Lower leg skin (tissue), 4 donors: ENCODE measurements around the gene SNX1. TPM values are rescaled to one million over a fixed set of nuclear protein-coding genes. Genes with fewer than 3 reads are reported as not detected.

ENCODE experiments used
- DNase-seq, 2 donors: peaks; one replicate each; pipeline ENCODE4 v3.0.0-alpha.2; 2019; ENCODE audit warnings: low spot score in 2 of 2
- H3K4me3 ChIP-seq: fragments of 200-600 bp; sonication (generic); 2 replicates; pipeline ENCODE4 v1.5.1; 2017; ENCODE audit warnings: mild to moderate bottlenecking, low read depth; ENCODE audit not compliant: poor library complexity, severe bottlenecking
- POLR2A ChIP-seq, 2 donors: fragments of 450-650 bp; IDR thresholded peaks; one replicate each; pipeline ENCODE4 v1.6.1; 2016 to 2017; ENCODE audit warnings: antibody characterized with exemption in 2 of 2, mild to moderate bottlenecking in 1 of 2, moderate library complexity in 1 of 2
- WGBS, 2 donors: methylation state at CpG; one replicate each; pipeline ENCODE4 v1.1.5; 2018; 5-methylcytosine and 5-hydroxymethylcytosine counted together
- intact Hi-C: fragments of 100-400 bp; cut with DNase I; formaldehyde crosslinking; loops from one replicate; pipeline ENCODE4 v1.15.0; 2023; ENCODE audit warnings: low total_unique reads
- total RNA-seq, 4 donors: library from RNA; depleted of rRNA; stranded (reverse); fragments of >200 nt; gene quantifications; one replicate each; pipeline ENCODE4 v1.1.0, GENCODE V29; 2016
- TF ChIP-seq, protein P1 (sequence below), 3 donors: fragments of 450-650 bp; IDR thresholded peaks; one replicate each; pipeline ENCODE4 v1.5.1; 2016; ENCODE audit warnings: antibody characterized with exemption in 3 of 3, mild to moderate bottlenecking in 3 of 3, moderate library complexity in 2 of 3

SNX1 gene
- total RNA-seq, 4 donors from 2014 or later: 51.3 to 94.9 (median 65.7) TPM

GRCh38 chr15:64131547-64131946 lies 35.8 kb downstream of the SNX1 start:
- no peak overlapping the region for H3K4me3 ChIP-seq
- TF ChIP-seq, protein P1, sequence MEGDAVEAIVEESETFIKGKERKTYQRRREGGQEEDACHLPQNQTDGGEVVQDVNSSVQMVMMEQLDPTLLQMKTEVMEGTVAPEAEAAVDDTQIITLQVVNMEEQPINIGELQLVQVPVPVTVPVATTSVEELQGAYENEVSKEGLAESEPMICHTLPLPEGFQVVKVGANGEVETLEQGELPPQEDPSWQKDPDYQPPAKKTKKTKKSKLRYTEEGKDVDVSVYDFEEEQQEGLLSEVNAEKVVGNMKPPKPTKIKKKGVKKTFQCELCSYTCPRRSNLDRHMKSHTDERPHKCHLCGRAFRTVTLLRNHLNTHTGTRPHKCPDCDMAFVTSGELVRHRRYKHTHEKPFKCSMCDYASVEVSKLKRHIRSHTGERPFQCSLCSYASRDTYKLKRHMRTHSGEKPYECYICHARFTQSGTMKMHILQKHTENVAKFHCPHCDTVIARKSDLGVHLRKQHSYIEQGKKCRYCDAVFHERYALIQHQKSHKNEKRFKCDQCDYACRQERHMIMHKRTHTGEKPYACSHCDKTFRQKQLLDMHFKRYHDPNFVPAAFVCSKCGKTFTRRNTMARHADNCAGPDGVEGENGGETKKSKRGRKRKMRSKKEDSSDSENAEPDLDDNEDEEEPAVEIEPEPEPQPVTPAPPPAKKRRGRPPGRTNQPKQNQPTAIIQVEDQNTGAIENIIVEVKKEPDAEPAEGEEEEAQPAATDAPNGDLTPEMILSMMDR (IDR thresholded peaks at IDR 0.05): no peak
- TF ChIP-seq POLR2A (IDR thresholded peaks at IDR 0.05): no peak
- WGBS, 2 donors: 90% methylated on average over 7 of the region's 7 CpGs
- intact Hi-C loops: no loop called here
- DNase-seq: no peak

DNA sequence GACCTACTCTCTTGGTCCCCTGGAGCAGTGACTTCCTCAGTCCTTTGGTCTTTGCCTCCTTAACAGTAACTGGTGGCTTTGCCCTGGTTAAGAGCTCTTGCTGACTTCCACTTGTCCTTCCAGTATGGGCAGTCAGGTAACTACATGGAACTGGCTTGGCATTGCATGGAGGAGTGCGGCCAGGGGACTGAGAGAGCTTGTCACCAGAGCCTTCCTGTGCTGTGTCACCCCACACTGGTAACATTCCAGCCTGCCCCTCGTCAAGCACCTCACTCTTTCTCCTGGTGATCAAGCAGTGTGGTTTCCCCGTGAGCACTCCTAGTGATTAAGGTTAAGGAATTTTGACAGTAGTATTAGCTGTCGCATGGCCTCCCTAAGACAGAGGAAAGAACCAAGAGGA lies 36.4 kb downstream of the SNX1 start:
- no peak for DNase-seq
- 92 to 98% methylated on average over 4 of the region's 4 CpGs for WGBS, 2 donors
- intact Hi-C loops: no loop called here
- H3K4me3 ChIP-seq: no peak overlapping the region
- TF ChIP-seq, protein P1 (IDR thresholded peaks at IDR 0.05): no peak
- no peak for TF ChIP-seq POLR2A (IDR thresholded peaks at IDR 0.05)

GRCh38 chr15:64133623-64134344 lies 38.0 kb downstream of the SNX1 start:
- no peak for DNase-seq
- intact Hi-C loops: no loop called here
- H3K4me3 ChIP-seq: no peak overlapping the region
- TF ChIP-seq, protein P1 (IDR thresholded peaks at IDR 0.05): no peak
- TF ChIP-seq POLR2A (IDR thresholded peaks at IDR 0.05): no peak
- 91 to 94% methylated on average over 10 of the region's 10 CpGs for WGBS, 2 donors

DNA sequence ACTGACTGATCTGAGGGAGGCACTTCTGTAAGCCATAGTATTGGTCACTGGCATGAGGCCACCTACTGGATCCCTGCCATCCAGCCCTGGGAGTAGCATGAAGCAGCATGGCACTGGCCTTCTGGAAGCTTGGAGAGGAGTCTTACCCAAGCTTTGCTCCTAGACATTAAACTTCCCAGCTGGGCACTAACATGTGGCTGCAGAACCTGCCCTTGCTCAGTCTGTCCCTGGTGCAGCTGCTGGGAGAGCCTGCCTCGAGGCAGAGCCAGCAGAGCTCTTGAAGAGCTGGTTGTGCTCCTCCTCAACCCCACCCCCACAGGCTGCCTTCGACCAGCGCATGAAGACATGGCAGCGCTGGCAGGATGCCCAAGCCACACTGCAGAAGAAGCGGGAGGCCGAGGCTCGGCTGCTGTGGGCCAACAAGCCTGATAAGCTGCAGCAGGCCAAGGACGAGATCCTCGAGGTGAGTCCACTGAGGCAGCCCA lies 38.6 kb downstream of the SNX1 start:
- WGBS, 2 donors: 72 to 74% methylated on average over 9 of the region's 9 CpGs
- no peak for TF ChIP-seq POLR2A (IDR thresholded peaks at IDR 0.05)
- TF ChIP-seq, protein P1 (IDR thresholded peaks at IDR 0.05): no peak
- DNase-seq: peak in 1 of 2 donors; percentile 85
- intact Hi-C loops: no loop called here
- no peak overlapping the region for H3K4me3 ChIP-seq

- no peak for DNase-seq
- TF ChIP-seq, protein P1 (IDR thresholded peaks at IDR 0.05): no peak
- no peak for TF ChIP-seq POLR2A (IDR thresholded peaks at IDR 0.05)
- H3K4me3 ChIP-seq: no peak overlapping the region
- 87 to 91% methylated on average over 7 of the region's 7 CpGs for WGBS, 2 donors
- intact Hi-C loops: no loop called here
These were observed 40.6 kb downstream of the SNX1 start for GRCh38 chr15:64136347-64136746.
